CD4-positive, alpha-beta T cell treated with Interleukin-21 for 1 hour (primary cell): ENCODE measurements around the gene LMO4.

Experiments
- DNase-seq: peaks from one replicate; pipeline ENCODE4 v3.0.0-alpha.2; 2020

The LMO4 gene

DNA sequence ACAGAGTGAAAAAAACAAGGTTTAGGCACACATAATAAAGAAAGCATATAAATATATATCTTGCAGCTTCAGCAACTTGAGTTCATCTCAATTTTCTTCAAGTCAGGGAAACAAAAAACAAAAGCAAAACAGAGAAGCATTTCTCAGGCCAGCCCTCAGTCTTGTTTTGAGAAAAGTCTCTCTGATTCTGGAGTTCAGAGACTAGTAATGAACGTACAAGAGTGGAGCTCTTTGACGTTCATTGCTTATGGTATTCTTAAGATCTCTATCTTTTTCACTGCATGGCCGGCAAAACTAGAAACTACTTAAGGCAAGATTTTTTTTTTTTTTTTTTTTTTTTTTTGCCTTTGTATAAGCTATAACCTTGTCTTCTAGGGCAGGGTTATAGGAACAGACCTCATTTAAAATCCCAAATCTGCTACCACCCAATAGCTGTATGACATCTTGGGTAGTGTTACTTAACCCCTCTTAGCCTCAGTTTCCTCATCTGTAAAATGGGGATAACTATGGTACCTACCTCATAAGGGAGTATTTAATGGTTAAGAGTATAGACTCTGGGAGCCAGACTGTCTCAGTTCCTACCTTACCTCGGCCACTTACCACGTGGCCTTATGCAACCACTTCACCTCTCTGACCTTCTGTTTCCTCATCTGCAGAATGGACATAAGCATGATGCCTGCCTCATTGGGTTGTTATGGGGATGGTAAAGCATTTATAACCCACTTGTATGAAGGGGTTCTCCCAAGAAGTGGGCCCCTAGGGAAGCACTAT lies 33.6 kb downstream of the LMO4 start:
- DNase-seq = no peak

DNA sequence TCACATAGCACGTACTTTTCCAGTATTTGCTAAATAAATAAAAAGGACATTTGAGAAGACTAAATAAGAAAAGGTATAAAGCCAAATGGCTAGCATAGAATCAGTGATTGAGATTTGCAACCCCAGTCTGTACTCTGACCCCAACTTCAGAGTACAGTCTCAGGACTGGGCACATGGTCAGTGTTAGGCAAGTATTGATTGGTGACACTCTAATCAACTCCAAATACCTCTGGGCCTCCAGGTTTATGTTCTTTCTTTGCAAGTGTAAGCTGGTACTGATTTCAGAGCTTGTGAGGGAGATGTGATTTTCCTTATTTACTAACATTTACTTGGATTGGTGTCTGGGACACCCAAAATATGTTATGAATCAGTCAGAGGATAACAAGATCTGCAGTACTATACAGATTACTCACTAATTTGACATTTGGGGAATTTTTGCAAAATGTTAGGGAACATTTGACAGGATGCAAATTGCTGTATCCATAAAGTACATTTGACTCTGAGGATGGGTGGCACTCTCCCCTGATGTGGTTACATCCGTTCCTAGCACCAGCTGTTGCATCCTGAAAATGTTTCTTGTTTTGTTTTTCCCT lies 34.2 kb downstream of the LMO4 start:
- no peak for DNase-seq

DNA sequence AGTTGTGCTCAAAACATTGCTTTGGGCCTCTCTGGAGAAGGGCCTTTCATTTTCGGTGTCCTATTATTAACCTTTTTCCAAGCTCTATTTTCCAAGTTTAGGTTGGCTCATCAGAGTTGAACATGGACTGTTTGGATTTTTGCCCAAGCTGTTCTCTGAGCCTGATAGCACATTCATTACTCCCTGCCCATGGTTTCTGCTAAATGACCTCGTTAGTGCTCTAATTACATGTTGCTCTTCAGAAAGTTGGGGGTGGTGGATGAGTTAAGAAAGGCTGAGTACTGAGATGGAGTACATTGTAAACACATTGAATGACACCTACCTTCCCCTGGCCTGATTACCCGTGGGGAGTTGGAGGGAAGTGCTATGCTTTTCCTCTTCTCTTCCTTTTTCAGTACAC lies 38.9 kb downstream of the LMO4 start:
- no peak for DNase-seq

DNA sequence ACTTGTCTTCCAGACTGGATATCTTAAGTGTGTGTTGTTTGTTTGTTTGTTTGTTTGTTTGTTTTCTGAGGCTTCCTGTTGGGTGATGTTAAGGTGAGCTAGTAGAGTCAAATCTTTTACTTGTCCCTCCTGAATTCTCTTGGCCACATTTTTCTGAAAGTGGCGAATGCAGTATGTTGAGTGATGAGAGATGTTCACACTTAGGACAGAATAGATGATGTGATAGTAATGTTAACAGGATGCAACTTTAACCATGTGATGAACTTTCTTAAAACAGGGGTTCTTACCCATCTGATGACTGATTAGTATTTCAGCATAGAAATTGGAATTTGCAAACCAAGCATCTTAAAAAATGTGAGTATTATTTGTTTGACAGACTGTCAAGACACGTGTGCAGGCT lies 40.2 kb downstream of the LMO4 start:
- no peak for DNase-seq

DNA sequence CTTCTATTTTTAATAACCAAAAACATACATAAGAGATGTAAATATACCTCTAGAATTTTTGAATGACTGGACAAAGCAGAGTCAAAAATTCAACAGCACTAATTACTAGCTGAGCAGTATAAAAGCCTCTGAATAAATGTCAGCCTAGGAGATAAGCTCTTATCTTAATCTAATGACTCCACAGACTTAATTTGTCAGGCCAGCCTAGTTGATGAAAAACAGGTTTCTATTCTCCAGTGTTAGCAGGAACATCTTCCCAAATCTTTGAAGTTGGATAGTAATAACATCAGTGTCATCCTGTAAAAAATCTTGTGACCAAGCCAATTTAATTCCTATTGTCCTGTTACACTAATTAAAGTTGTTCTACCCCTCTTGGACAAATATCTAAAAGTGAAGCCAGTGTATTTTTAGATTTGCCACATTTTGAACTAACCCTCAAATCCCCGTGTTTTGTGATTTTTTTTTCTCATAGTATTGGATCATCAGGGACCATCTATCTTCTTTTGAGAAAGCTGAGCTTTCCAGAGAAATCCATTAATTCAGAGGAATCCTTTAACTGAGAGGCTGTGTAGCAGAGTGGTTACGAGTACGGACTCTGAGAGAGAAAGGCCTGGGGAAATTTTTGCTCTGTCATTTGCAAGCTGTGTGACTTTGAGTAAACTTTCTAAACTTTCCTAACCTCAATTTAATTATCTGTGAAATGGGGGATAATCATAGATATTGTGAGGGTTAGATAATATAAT lies 41.2 kb downstream of the LMO4 start:
- DNase-seq = no peak

DNA sequence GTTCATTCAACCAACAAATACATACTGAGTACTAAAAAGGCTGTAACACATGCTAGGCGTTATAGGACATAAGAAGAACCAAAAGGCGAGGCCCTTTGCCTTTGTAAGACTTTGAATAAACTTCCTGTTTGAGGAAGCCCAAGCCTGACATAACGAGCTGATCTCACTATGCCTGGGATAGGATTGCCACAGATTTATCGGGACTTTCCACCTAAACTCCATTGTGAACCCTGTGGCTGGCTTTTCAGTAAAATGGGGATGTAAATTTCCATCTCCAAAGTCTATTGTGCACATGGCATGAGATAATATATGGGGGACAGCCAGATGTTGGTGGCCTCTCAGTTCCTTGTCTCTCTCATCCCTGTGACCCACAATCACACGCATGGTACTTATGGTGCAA lies 41.9 kb downstream of the LMO4 start:
- no peak for DNase-seq

DNA sequence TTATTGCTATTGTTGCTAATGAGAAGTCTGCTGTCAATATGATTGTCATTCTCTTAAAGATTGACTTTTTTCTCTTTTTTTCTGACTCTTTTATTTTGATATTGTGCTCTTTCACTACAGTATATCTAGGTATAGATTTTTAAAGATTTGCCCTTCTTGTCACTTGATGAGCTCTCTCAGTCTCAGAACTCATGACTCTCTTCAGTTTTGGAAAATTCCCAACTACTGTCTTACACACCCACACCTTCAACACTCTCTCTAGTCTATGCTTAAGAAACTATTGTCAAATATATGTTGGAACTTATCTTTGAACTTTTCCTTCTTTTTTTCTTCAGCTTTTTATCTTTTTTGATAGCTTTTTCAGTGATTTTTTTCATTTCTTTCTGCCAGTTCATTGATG lies 50.6 kb downstream of the LMO4 start:
- DNase-seq = no peak

DNA sequence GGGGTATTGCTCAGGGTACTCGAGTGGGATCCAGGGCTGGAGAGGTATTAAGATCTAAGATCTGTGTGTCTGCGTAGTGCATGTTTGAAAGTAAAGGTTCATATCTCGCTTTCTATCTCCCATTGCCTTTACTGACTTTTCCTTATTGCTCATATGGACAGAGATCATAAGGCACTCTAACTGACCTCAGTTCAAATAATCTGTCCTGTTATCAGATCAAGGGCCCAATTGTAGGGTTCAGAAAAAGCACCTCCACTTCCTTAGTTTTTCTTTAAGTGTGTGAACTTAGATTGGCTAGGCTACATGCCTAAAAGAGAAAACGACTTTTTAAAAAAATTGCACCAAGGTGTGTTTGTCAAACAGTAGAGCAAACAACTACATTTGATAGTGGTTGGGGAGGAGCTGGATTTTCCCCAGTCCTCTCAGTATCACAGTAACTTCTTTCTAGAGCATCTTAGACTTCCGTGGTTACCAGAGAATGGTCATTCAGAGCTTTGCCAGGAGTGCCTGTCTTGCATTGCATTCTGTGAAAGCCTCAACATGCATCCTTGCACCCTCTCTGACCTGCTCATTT lies 57.6 kb downstream of the LMO4 start:
- no peak for DNase-seq

DNA sequence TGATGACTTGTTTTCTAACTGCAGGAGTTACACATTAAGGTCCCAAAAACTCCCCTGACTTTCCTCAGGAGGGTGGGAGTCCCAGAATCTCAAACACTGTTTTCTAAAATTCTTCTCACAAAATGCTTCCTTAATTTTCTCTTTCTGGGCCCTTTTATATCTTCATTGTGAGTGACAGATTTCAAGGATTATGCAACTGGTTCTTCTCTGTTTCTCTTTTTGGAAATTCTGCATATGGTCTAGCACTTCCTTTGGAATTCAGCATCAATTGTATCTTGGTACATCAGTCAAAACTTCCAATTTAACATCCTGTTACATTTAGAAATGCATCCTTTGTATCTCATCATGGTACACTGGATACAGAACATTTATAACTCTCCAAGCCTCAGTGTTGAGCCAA lies 59.7 kb downstream of the LMO4 start:
- no peak for DNase-seq

DNA sequence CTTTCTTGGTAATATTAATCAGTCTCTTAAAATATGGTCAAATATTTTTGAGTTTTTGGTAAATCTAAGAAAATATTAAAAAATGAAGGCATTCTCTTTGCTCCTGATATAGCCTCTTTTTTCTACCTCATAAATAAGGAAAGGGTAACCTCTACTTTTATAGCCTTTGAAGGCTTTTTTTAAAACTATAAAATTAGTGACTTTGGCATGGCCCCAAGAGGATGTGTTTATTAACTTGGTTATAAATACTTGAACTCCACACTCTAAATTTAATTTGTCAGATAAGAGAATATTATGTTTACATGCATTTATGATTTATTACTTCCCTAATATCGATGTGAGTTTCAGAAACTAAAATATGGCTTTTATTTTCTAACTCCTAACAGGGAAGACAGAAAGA lies 60.3 kb downstream of the LMO4 start:
- no peak for DNase-seq

DNA sequence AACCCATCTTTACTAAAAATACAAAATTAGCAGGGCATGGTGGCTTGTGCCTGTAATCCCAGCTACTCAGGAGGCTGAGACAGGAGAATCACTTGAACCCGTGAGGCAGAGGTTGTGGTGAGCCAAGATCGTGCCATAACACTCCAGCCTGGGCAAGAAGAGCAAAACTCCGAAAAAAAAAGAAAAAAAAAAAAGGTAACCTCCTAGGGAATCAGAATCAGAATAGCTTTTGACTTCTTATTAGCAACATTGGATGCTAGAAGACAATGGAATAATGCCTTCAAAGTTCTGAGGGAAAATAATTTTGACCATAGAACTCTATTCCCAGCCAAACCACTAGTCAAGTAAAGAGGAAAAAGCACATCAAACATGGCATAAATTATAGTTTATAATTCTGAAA lies 60.9 kb downstream of the LMO4 start:
- DNase-seq = no peak

DNA sequence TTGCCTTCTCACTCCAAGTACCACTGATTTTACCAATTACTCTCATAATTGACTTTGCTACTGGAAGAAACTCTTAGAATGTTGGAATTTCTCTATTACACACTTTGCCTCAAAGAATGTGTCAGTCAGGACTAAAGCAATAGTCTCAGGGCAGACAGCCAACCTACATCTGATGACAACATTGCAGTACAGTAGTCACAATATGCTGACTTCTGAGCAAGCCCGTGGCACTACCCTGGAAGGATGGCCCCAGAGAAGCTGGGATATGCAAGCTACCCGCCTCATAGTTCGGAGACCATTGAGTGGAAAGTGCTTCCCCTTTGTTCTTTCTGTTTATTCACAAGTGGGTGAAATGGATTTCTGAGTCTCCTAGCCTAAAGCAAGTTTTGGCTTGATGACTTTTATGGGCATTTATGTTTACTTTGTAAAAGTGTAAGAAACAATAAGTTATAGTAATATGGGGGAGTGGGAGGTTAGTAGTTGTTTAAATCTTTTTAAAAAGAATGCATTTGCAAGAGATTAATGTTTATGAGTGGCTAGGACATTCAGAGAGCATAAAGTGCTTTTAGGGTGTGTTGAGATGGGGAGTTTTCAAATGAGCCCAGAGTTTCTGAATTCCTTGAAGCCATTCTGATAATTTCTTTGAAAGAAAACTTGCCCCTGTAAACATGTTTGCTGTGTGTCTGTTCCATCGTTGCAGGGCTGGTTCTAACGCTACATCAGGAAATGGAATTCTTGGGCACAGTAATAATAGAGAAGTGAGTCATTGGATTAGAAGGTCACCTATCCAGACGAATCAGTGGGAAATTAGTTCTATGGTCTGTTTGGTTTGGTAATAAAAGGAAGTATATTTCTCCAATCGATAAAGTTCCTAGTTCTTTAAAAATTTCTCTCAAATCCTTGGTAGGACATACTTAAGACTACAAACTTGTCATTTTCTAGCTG lies 63.8 kb downstream of the LMO4 start:
- no peak for DNase-seq

DNA sequence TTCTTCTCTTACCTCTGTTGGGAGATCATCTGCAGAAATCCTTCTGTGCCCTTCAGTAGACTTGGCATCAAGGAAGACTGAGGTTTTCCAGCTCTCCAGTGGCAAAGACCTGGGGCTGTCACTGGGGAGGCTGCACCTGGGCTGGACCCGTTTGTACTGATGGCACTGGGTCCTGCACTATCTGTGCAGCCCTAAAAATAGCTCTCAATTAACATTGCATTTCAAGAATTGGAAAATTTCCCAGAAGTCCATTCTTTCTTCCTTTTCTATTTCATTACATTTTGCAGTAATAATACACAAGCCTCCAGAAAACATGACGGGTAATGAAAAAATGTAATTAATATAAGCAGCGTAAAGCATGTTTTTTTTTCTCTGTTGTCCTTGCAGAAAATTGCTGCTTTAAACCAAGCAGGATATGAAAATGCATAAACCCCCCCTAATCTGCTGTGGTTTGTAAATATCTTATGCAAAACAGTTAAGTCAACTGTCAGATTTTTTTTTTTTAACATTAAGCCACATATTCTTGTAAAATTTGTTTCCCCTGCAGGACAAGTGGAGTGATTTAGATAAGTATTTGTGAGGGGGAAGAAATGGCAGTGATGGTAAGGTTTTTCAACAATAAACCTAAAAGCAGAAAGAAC lies 64.9 kb downstream of the LMO4 start:
- DNase-seq = no peak

DNA sequence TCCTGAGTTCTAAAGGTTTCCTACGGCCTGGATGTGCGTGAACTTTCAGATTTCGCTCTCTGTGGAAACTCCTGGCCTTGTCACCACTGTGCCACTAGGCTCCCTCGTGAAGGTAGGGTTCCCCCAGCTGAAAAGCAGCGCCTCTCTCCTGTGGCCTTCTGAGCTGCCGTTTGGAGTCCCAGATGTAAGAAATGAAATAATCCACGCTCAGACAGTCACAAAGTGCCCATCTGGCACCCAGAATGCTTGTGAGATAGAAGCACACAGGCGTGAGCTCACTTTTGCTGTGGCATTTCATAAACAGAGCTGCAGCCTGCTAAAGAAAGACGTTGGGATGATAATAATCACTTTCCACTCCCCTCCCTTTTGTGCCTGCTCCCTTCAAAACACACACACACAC lies 65.8 kb downstream of the LMO4 start:
- DNase-seq = no peak

DNA sequence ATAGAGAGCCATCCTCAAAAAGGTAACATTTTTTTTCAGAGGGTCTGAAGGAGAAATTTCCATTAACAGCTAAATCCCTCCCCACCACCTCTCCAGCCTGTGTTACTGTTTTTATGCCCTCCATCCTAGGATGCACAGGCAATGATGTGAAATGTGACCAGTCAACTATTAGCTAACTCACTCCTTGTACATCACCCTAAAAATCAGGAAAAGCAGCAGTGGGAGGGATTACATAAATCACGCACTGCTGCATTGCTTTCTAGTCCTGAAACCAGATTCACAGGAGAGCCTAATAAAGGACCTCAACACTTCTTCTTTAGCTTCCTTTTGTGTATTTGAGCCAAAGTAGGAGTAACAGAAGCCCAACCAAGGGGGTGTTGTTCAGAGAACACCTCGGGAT lies 66.3 kb downstream of the LMO4 start:
- no peak for DNase-seq
